ENCODE measurements around the gene CCDC59. TPM values are rescaled to one million over a fixed set of nuclear protein-coding genes. Genes with fewer than 3 reads are reported as not detected.

Gene CCDC59
- total and polyA plus RNA-seq, 4 donors, result 14.4 to 22.0 (median 18.2) TPM

- no peak overlapping the region for H3K4me3 ChIP-seq (ENCODE audit: low read depth in 1 of 3, low read length in 3 of 3)
- H3K27ac ChIP-seq (ENCODE audit: low read depth in 1 of 2, low read length in 2 of 2), result no peak overlapping the region
- peaks cover 0 to 6% (median 5%) of the 10 kb centered on the region in 4 donors for H3K9me3 ChIP-seq (ENCODE audit: control insufficient read depth in 4 of 4, low read length in 3 of 4)
- no peak for DNase-seq (ENCODE audit: low spot score)
- H3K36me3 ChIP-seq (ENCODE audit: control insufficient read depth in 4 of 4, insufficient read depth in 3 of 4, low read depth in 1 of 4, low read length in 3 of 4), result peaks cover 0 to 7% (median 3%) of the 10 kb centered on the region in 4 donors
- no peaks in the 10 kb centered on the region for H3K27me3 ChIP-seq (ENCODE audit: control insufficient read depth in 4 of 4, insufficient read depth in 4 of 4, low read length in 3 of 4)
- TF ChIP-seq CTCF (IDR thresholded peaks at IDR 0.05; ENCODE audit: low read depth, low read length, missing input control) (no peak), RXRA (IDR thresholded peaks at IDR 0.05) (no peak), MAX (IDR thresholded peaks at IDR 0.05) (no peak), ZBTB33 (IDR thresholded peaks at IDR 0.05) (no peak), SP1 (IDR thresholded peaks at IDR 0.05) (no peak), ATF3 (IDR thresholded peaks at IDR 0.05) (no peak), GABPA (IDR thresholded peaks at IDR 0.05 in 1 of 2, conservative IDR thresholded peaks at IDR 0.05 in 1 of 2) (no peak), EGR1 (IDR thresholded peaks at IDR 0.05; ENCODE audit: low read depth in 2 of 2) (no peak), TAF1 (conservative IDR thresholded peaks at IDR 0.05) (no peak), FOXA1 (IDR thresholded peaks at IDR 0.05) (no peak)
- no peak overlapping the region for H3K9ac ChIP-seq (ENCODE audit: low read depth in 1 of 2, low read length in 2 of 2)
- WGBS, result 96% methylated on average over 2 of the region's 2 CpGs
- no peaks in the 10 kb centered on the region for H3K4me1 ChIP-seq (ENCODE audit: control insufficient read depth in 4 of 4, insufficient read depth in 4 of 4, low read length in 3 of 4)
Measured at GRCh38 chr12:82375201-82375600, 17.0 kb upstream of the CCDC59 start.

GRCh38 chr12:82366197-82366596 is 8.0 kb upstream of the CCDC59 start:
- TF ChIP-seq NR2F2 (IDR thresholded peaks at IDR 0.05), result no peak
- TF ChIP-seq HNF4A (conservative IDR thresholded peaks at IDR 0.05), result no peak
- no peak for TF ChIP-seq CTCF (IDR thresholded peaks at IDR 0.05; ENCODE audit: low read depth, low read length, missing input control)
- no peak for TF ChIP-seq YY1 (IDR thresholded peaks at IDR 0.05)
- no peak for TF ChIP-seq ATF3 (IDR thresholded peaks at IDR 0.05)
- no peak for TF ChIP-seq EGR1 (IDR thresholded peaks at IDR 0.05; ENCODE audit: low read depth in 2 of 2)
- TF ChIP-seq GABPA (IDR thresholded peaks at IDR 0.05 in 1 of 2, conservative IDR thresholded peaks at IDR 0.05 in 1 of 2), result no peak
- TF ChIP-seq FOXA2 (IDR thresholded peaks at IDR 0.05), result no peak
- TF ChIP-seq HNF4G (IDR thresholded peaks at IDR 0.05), result no peak
- TF ChIP-seq REST (IDR thresholded peaks at IDR 0.05), result no peak
- no peak for DNase-seq (ENCODE audit: low spot score)
- no peak overlapping the region for H3K27ac ChIP-seq (ENCODE audit: low read depth in 1 of 2, low read length in 2 of 2)
- H3K27me3 ChIP-seq (ENCODE audit: control insufficient read depth in 4 of 4, insufficient read depth in 4 of 4, low read length in 3 of 4), result no peaks in the 10 kb centered on the region
- H3K4me1 ChIP-seq (ENCODE audit: control insufficient read depth in 4 of 4, insufficient read depth in 4 of 4, low read length in 3 of 4), result no peaks in the 10 kb centered on the region
- no peak overlapping the region for H3K9ac ChIP-seq (ENCODE audit: low read depth in 1 of 2, low read length in 2 of 2)
- H3K9me3 ChIP-seq (ENCODE audit: control insufficient read depth in 4 of 4, low read length in 3 of 4), result no peaks in the 10 kb centered on the region
- H3K36me3 ChIP-seq (ENCODE audit: control insufficient read depth in 4 of 4, insufficient read depth in 3 of 4, low read depth in 1 of 4, low read length in 3 of 4), result peaks cover 0 to 1% (median 0%) of the 10 kb centered on the region in 4 donors
- H3K4me3 ChIP-seq (ENCODE audit: low read depth in 1 of 3, low read length in 3 of 3), result no peak overlapping the region
- WGBS, result 82% methylated on average over 1 of the region's 1 CpG

Data from liver (tissue), 9 donors.